ENCODE measurements around the gene GABARAP. TPM values are rescaled to one million over a fixed set of nuclear protein-coding genes. Genes with fewer than 3 reads are reported as not detected.
A peak's percentile ranks its signal among the peaks of the same experiment; 100 is the strongest.

The GABARAP gene
- total and polyA plus RNA-seq, 2 experiments from 2014 or later = 327 to 1,031 TPM

- peaks cover 8% of the 10 kb centered on the region for H3K79me2 ChIP-seq
- H3K9me3 ChIP-seq (ENCODE audit: low read depth) = no peaks in the 10 kb centered on the region
- H3K4me1 ChIP-seq (ENCODE audit: insufficient read depth) = peaks cover 12% of the 10 kb centered on the region
- 35% methylated on average over 1 of the region's 1 CpG for WGBS (ENCODE audit: low lambda C conversion rate, missing lambda C conversion rate)
- no peaks in the 10 kb centered on the region for H3K9me2 ChIP-seq (replicated peaks; ENCODE audit: insufficient read depth)
- H3K4me2 ChIP-seq = no peak overlapping the region
- no peaks in the 10 kb centered on the region for H4K20me1 ChIP-seq (ENCODE audit: insufficient read depth, poor library complexity, severe bottlenecking)
- TF ChIP-seq EZH2 (IDR thresholded peaks at IDR 0.05; ENCODE audit: borderline replicate concordance) (no peak), EZH2phosphoT487 (IDR thresholded peaks at IDR 0.05; ENCODE audit: low read depth, severe bottlenecking, unreplicated experiment) (no peak), CTCF (IDR thresholded peaks at IDR 0.05; ENCODE audit: poor library complexity) (no peak)
- H2AFZ ChIP-seq = no peak overlapping the region
- DNase-seq (ENCODE audit: low spot score) = peak; percentile 18
- no peak overlapping the region for H3K27ac ChIP-seq
- H3K36me3 ChIP-seq (replicated peaks; ENCODE audit: insufficient read depth, low read depth) = no peaks in the 10 kb centered on the region
- H3K4me3 ChIP-seq = no peak overlapping the region
- H3K27me3 ChIP-seq = peaks cover 3% of the 10 kb centered on the region
Measured at GRCh38 chr17:7266784-7267183, 24.5 kb upstream of the GABARAP start.

- H3K79me2 ChIP-seq = peaks cover 29% of the 10 kb centered on the region
- 30% methylated on average over 4 of the region's 4 CpGs for WGBS (ENCODE audit: low lambda C conversion rate, missing lambda C conversion rate)
- peak overlapping the region; percentile 98 for H3K27ac ChIP-seq
- peak overlapping the region; percentile 85 for H3K4me2 ChIP-seq
- H3K36me3 ChIP-seq (replicated peaks; ENCODE audit: insufficient read depth, low read depth) = no peaks in the 10 kb centered on the region
- H3K4me1 ChIP-seq (ENCODE audit: insufficient read depth) = peaks cover 27% of the 10 kb centered on the region
- no peaks in the 10 kb centered on the region for H3K9me2 ChIP-seq (replicated peaks; ENCODE audit: insufficient read depth)
- peaks cover 5% of the 10 kb centered on the region for H3K27me3 ChIP-seq
- no peak overlapping the region for H2AFZ ChIP-seq
- H3K9me3 ChIP-seq (ENCODE audit: low read depth) = no peaks in the 10 kb centered on the region
- peak overlapping the region; percentile 46 for H3K4me3 ChIP-seq
- peak; percentile 37 for DNase-seq (ENCODE audit: low spot score)
- TF ChIP-seq EZH2phosphoT487 (IDR thresholded peaks at IDR 0.05; ENCODE audit: low read depth, severe bottlenecking, unreplicated experiment) (no peak), EZH2 (IDR thresholded peaks at IDR 0.05; ENCODE audit: borderline replicate concordance) (no peak), CTCF (IDR thresholded peaks at IDR 0.05; ENCODE audit: poor library complexity) (no peak)
- no peaks in the 10 kb centered on the region for H4K20me1 ChIP-seq (ENCODE audit: insufficient read depth, poor library complexity, severe bottlenecking)
Measured at GRCh38 chr17:7263801-7264078, 21.5 kb upstream of the GABARAP start.

- Histone ChIP-seq H3K9me2 (replicated peaks; ENCODE audit: insufficient read depth) (no peaks in the 10 kb centered on the region), H3K4me1 (ENCODE audit: insufficient read depth) (peaks cover 27% of the 10 kb centered on the region), H3K4me2 (peak overlapping the region; percentile 85), H2AFZ (peak overlapping the region; percentile 67), H3K9me3 (ENCODE audit: low read depth) (no peaks in the 10 kb centered on the region), H3K79me2 (peaks cover 29% of the 10 kb centered on the region), H3K4me3 (peak overlapping the region; percentile 46), H4K20me1 (ENCODE audit: insufficient read depth, poor library complexity, severe bottlenecking) (no peaks in the 10 kb centered on the region), H3K36me3 (replicated peaks; ENCODE audit: insufficient read depth, low read depth) (no peaks in the 10 kb centered on the region), H3K27me3 (peaks cover 5% of the 10 kb centered on the region), H3K27ac (peak overlapping the region; percentile 98)
- TF ChIP-seq CTCF (IDR thresholded peaks at IDR 0.05; ENCODE audit: poor library complexity) (no peak), EZH2phosphoT487 (IDR thresholded peaks at IDR 0.05; ENCODE audit: low read depth, severe bottlenecking, unreplicated experiment) (no peak), EZH2 (IDR thresholded peaks at IDR 0.05; ENCODE audit: borderline replicate concordance) (no peak)
- 12% methylated on average over 23 of the region's 26 CpGs for WGBS (ENCODE audit: low lambda C conversion rate, missing lambda C conversion rate)
- peak; percentile 88 for DNase-seq (ENCODE audit: low spot score)
Measured at GRCh38 chr17:7262935-7263800, 20.9 kb upstream of the GABARAP start.

Data from hepatocyte (in vitro differentiated cells).